Prostate gland (tissue), 2 donors: ENCODE results near the gene KCNN4. TPM values are rescaled to one million over a fixed set of nuclear protein-coding genes. Genes with fewer than 3 reads are reported as not detected.
"Not testable (repeated sequence)": the region's sequence is repeated elsewhere in the genome, so short reads cannot be mapped to it uniquely, and the experiment has no call there.

Experiments
- DNase-seq: peaks from one replicate; pipeline ENCODE4 v3.0.0-alpha.2; 2019; ENCODE audit warnings: low spot score
- H3K27ac ChIP-seq, 2 donors: fragments of 200-600 bp; sonication (generic); 2 replicates each; pipeline ENCODE4 v1.5.1; 2017 to 2019
- H3K27me3 ChIP-seq: fragments of 200-600 bp; sonication (generic); replicated peaks from 2 replicates; pipeline ENCODE4 v1.5.1; 2019; ENCODE audit not compliant: insufficient read depth
- H3K36me3 ChIP-seq, 2 donors: fragments of 200-600 bp; sonication (generic); 1 replicate in 1 of 2; 2 replicates in 1 of 2; pipeline versions ENCODE4 v1.5.1 to v1.8.1; 2017 to 2019
- H3K4me1 ChIP-seq: fragments of 200-600 bp; sonication (generic); replicated peaks from 2 replicates; pipeline ENCODE4 v1.5.1; 2019
- H3K4me3 ChIP-seq, 2 donors: fragments of 200-600 bp; sonication (generic); 2 replicates each; pipeline ENCODE4 v1.5.1; 2017 to 2019
- H3K9me3 ChIP-seq: fragments of 200-600 bp; sonication (generic); 2 replicates; pipeline ENCODE4 v1.5.1; 2017
- CTCF ChIP-seq, 4 experiments: fragments of 200-600 bp in 2 of 4; fragments of 450-650 bp in 2 of 4; sonication (generic) in 2 of 4; IDR thresholded peaks; 1 replicate in 3 of 4; 2 replicates in 1 of 4; pipeline ENCODE4 v1.5.1; 2016 to 2019; ENCODE audit warnings: antibody characterized with exemption in 4 of 4, mild to moderate bottlenecking in 2 of 4, moderate library complexity in 2 of 4
- POLR2A ChIP-seq: fragments of 450-650 bp; IDR thresholded peaks from one replicate; pipeline ENCODE4 v1.6.1; 2016; ENCODE audit warnings: antibody characterized with exemption, mild to moderate bottlenecking
- POLR2AphosphoS5 ChIP-seq: sonication (generic); formaldehyde crosslinking; IDR thresholded peaks from one replicate; pipeline ENCODE4 v1.6.1; 2017; ENCODE audit warnings: antibody characterized with exemption
- WGBS: methylation state at CpG from one replicate; pipeline ENCODE4 v1.1.5; 2018; 5-methylcytosine and 5-hydroxymethylcytosine counted together
- intact Hi-C: fragments of 100-400 bp; cut with DNase I; formaldehyde crosslinking; loops from one replicate; pipeline ENCODE4 v1.14.2; 2022
- total RNA-seq, 2 donors: library from RNA; depleted of rRNA; stranded (reverse); fragments of >200 nt; gene quantifications; one replicate each; pipeline ENCODE4 v1.1.0, GENCODE V29; 2016

KCNN4 gene
- total RNA-seq, 2 donors from 2014 or later, result 65.1 to 86.1 TPM

DNA sequence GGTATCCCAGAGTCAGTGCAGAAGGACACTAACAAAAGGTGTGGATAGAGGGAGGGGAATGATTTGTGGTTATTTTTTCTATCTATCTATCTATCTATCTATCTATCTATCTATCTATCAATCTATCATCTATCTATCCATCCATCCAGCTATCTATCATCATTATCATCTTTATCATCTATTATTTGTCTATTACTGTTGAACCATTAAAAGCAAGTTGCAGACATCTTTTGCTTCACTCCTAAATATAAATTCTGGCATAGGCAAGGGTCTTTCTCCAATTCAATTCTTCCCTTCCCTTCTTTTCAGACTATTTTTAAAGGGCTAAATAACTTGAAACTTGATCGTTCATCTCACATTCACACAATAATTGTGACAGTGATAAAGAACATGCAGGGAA is 31.5 kb upstream of the KCNN4 start:
- H3K36me3 ChIP-seq, result no peaks in the 10 kb centered on the region
- no peaks in the 10 kb centered on the region for H3K9me3 ChIP-seq
- H3K27ac ChIP-seq, result no peak overlapping the region
- H3K4me1 ChIP-seq, result no peaks in the 10 kb centered on the region
- no peak overlapping the region for H3K4me3 ChIP-seq
- H3K27me3 ChIP-seq, result no peaks in the 10 kb centered on the region
- intact Hi-C loops, result no loop called here
- no peak for DNase-seq
- TF ChIP-seq POLR2AphosphoS5 (no peak), POLR2A (no peak), CTCF (IDR thresholded peaks at IDR 0.05) (no peak)
- WGBS, result 56% methylated on average over 1 of the region's 1 CpG

- no peaks in the 10 kb centered on the region for H3K4me1 ChIP-seq
- 23% methylated on average over 1 of the region's 1 CpG for WGBS
- no peak overlapping the region for H3K27ac ChIP-seq
- TF ChIP-seq CTCF (IDR thresholded peaks at IDR 0.05), result no peak
- no peak for TF ChIP-seq POLR2AphosphoS5
- no peak for TF ChIP-seq POLR2A
- no peak for DNase-seq
- H3K36me3 ChIP-seq, result no peaks in the 10 kb centered on the region
- intact Hi-C loops, result no loop called here
- no peak overlapping the region for H3K4me3 ChIP-seq
- H3K9me3 ChIP-seq, result no peaks in the 10 kb centered on the region
- no peaks in the 10 kb centered on the region for H3K27me3 ChIP-seq
These were observed 31.1 kb upstream of the KCNN4 start for GRCh38 chr19:43811837-43812236.

- no peaks in the 10 kb centered on the region for H3K36me3 ChIP-seq
- no peak overlapping the region for H3K27ac ChIP-seq
- intact Hi-C loops, result no loop called here
- no peaks in the 10 kb centered on the region for H3K4me1 ChIP-seq
- WGBS, result 33% methylated on average over 8 of the region's 8 CpGs
- H3K9me3 ChIP-seq, result no peaks in the 10 kb centered on the region
- no peak overlapping the region for H3K4me3 ChIP-seq
- TF ChIP-seq CTCF (IDR thresholded peaks at IDR 0.05), result peak in 3 of 4 experiments; percentile 58 to 70 (median 68)
- TF ChIP-seq POLR2AphosphoS5, result peak; percentile 30
- no peak for TF ChIP-seq POLR2A
- no peaks in the 10 kb centered on the region for H3K27me3 ChIP-seq
- DNase-seq, result peak; percentile 24
These were observed 29.3 kb upstream of the KCNN4 start for GRCh38 chr19:43809762-43810696.

GRCh38 chr19:43807651-43808050 is 26.9 kb upstream of the KCNN4 start:
- Histone ChIP-seq H3K4me1 (no peaks in the 10 kb centered on the region), H3K4me3 (no peak overlapping the region), H3K36me3 (no peaks in the 10 kb centered on the region), H3K9me3 (no peaks in the 10 kb centered on the region), H3K27me3 (no peaks in the 10 kb centered on the region), H3K27ac (no peak overlapping the region)
- intact Hi-C loops, result no loop called here
- DNase-seq, result no peak
- no peak for TF ChIP-seq POLR2A
- TF ChIP-seq POLR2AphosphoS5, result no peak
- no peak for TF ChIP-seq CTCF (IDR thresholded peaks at IDR 0.05)

DNA sequence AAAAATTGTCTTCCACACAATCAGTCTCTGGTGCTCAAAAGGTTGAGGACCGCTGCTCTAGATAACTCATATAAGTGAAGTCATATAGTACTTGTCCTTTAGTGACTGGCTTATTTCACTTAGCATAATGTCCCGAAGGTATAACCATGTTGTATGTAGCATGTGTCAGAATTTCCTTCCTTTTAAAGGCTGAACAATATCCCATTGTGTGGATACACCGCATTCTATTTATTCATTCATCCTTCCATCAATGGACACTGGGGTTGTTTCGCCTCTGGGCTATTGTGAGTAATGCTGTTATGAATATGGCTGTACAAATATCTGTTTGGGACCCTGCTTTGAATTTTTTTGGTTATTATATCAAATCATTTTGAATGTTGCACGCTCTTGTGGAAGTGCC is 26.1 kb upstream of the KCNN4 start:
- Histone ChIP-seq H3K36me3 (no peaks in the 10 kb centered on the region), H3K4me3 (no peak overlapping the region), H3K27ac (no peak overlapping the region), H3K9me3 (no peaks in the 10 kb centered on the region), H3K27me3 (no peaks in the 10 kb centered on the region), H3K4me1 (no peaks in the 10 kb centered on the region)
- no peak for DNase-seq
- 75% methylated on average over 5 of the region's 5 CpGs for WGBS
- TF ChIP-seq POLR2AphosphoS5 (no peak), CTCF (IDR thresholded peaks at IDR 0.05) (no peak), POLR2A (no peak)
- intact Hi-C loops, result no loop called here

DNA sequence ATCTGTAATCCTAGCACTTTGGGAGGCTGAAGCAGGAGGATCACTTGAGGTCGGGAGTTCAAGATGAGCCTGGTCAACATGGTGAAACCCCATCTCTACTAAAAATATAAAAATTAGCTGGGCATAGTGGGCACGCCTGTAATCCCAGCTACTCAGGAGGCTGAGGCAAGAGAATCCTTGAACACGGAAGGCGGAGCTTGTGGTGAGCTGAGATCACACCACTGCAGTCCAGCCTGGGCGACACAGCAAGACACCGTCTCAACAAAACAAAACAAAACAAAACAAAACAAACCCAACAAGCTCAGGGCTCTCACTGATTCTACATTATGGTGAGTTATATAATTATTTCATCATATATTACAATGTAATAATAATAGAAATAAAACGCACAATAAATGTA is 25.6 kb upstream of the KCNN4 start:
- H3K9me3 ChIP-seq, H3K4me1 ChIP-seq, DNase-seq, H3K36me3 ChIP-seq, H3K4me3 ChIP-seq, intact Hi-C loops, H3K27me3 ChIP-seq, H3K27ac ChIP-seq: not testable (repeated sequence)
- WGBS, result 93% methylated on average over 7 of the region's 7 CpGs
